Transverse colon (tissue), 4 donors: ENCODE measurements around the gene LRP1B. TPM values are rescaled to one million over a fixed set of nuclear protein-coding genes. Genes with fewer than 3 reads are reported as not detected.

ENCODE experiments used
- DNase-seq: peaks from one replicate; pipeline ENCODE4 v3.0.0-alpha.2; 2019
- H3K27ac ChIP-seq, 4 donors: fragments of 200-600 bp; sonication (generic); 2 replicates each; pipeline ENCODE4 v1.5.1; 2016 to 2018; ENCODE audit warnings: inconsistent platforms in 4 of 4
- H3K27me3 ChIP-seq: fragments of 200-600 bp; sonication (generic); 2 replicates; pipeline ENCODE4 v1.5.1; 2017; ENCODE audit warnings: inconsistent platforms
- H3K36me3 ChIP-seq, 4 donors: fragments of 200-600 bp; sonication (generic); 2 replicates each; pipeline ENCODE4 v1.5.1; 2017 to 2019; ENCODE audit warnings: inconsistent platforms in 4 of 4
- H3K4me1 ChIP-seq, 4 donors: fragments of 200-600 bp; sonication (generic); 2 replicates each; pipeline ENCODE4 v1.5.1; 2017 to 2020; ENCODE audit warnings: inconsistent platforms in 4 of 4
- H3K4me3 ChIP-seq, 4 donors: fragments of 200-600 bp; sonication (generic); 1 replicate in 1 of 4; 2 replicates in 3 of 4; pipeline versions ENCODE4 v1.5.1 to v1.6.1; 2017 to 2019; ENCODE audit warnings: inconsistent platforms in 4 of 4
- H3K9me3 ChIP-seq, 2 donors: fragments of 200-600 bp; sonication (generic); 2 replicates each; pipeline ENCODE4 v1.5.1; 2017 to 2019; ENCODE audit warnings: inconsistent platforms in 2 of 2
- CTCF ChIP-seq, 5 experiments: fragments of 200-600 bp in 3 of 5; fragments of 450-650 bp in 2 of 5; sonication (generic) in 3 of 5; IDR thresholded peaks; 1 replicate in 2 of 5; 2 replicates in 3 of 5; pipeline ENCODE4 v1.5.1; 2016 to 2017; ENCODE audit warnings: antibody characterized with exemption in 5 of 5, inconsistent platforms in 3 of 5, mild to moderate bottlenecking in 2 of 5, moderate library complexity in 1 of 5
- EP300 ChIP-seq: sonication (generic); formaldehyde crosslinking; IDR thresholded peaks from one replicate; pipeline ENCODE4 v1.6.1; 2017; ENCODE audit warnings: antibody characterized with exemption, low read depth
- POLR2A ChIP-seq: fragments of 450-650 bp; IDR thresholded peaks from one replicate; pipeline ENCODE4 v1.6.1; 2016; ENCODE audit warnings: antibody characterized with exemption, mild to moderate bottlenecking, moderate library complexity
- POLR2AphosphoS5 ChIP-seq, 3 donors: sonication (generic); formaldehyde crosslinking; IDR thresholded peaks; one replicate each; pipeline ENCODE4 v1.6.1; 2016; ENCODE audit warnings: antibody characterized with exemption in 3 of 3
- WGBS, 2 donors: methylation state at CpG; one replicate each; pipeline ENCODE4 v1.1.5; 2018; ENCODE audit warnings: low coverage in 1 of 2; 5-methylcytosine and 5-hydroxymethylcytosine counted together
- in situ Hi-C, 4 donors: fragments of 200-750 bp; cut with MboI; loops; one replicate each; pipeline versions ENCODE4 v1.15.0 to v1.15.1; 2017; ENCODE audit warnings: low sequenced_read_pairs in 3 of 4, low pct_ligation_motif_present in 1 of 4, low pct_unique_long_range_greater_than_20kb in 1 of 4
- intact Hi-C: fragments of 100-400 bp; cut with DNase I; formaldehyde crosslinking; loops from one replicate; pipeline ENCODE4 v1.15.1; 2023; ENCODE audit warnings: low total_unique reads
- total RNA-seq, 4 donors: library from RNA; depleted of rRNA; stranded (reverse); fragments of >200 nt; gene quantifications; one replicate each; pipeline ENCODE4 v1.1.0, GENCODE V29; 2016

LRP1B gene
- total RNA-seq, 4 donors from 2014 or later = 0.48 to 5.4 (median 0.82) TPM; not detected in 1

- Histone ChIP-seq H3K9me3 (no peaks in the 10 kb centered on the region), H3K27me3 (no peaks in the 10 kb centered on the region), H3K27ac (no peak overlapping the region), H3K36me3 (no peaks in the 10 kb centered on the region), H3K4me1 (no peaks in the 10 kb centered on the region), H3K4me3 (no peak overlapping the region)
- in situ Hi-C loops = no loop called here
- WGBS, 2 donors = 54 to 62% methylated on average over 2 of the region's 2 CpGs
- no peak for DNase-seq
- TF ChIP-seq POLR2A (no peak), POLR2AphosphoS5 (IDR thresholded peaks at IDR 0.05) (no peak), CTCF (IDR thresholded peaks at IDR 0.05) (no peak), EP300 (no peak)
- intact Hi-C loops = no loop called here
These were observed 923.8 kb downstream of the LRP1B start for GRCh38 chr2:141207036-141207385.

GRCh38 chr2:141201016-141201565 lies 929.7 kb downstream of the LRP1B start:
- in situ Hi-C loops = no loop called here
- 41 to 47% methylated on average over 6 of the region's 6 CpGs for WGBS, 2 donors
- Histone ChIP-seq H3K9me3 (no peaks in the 10 kb centered on the region), H3K4me3 (no peak overlapping the region), H3K27me3 (no peaks in the 10 kb centered on the region), H3K36me3 (no peaks in the 10 kb centered on the region), H3K27ac (no peak overlapping the region), H3K4me1 (no peaks in the 10 kb centered on the region)
- DNase-seq = no peak
- intact Hi-C loops = no loop called here
- TF ChIP-seq POLR2A (no peak), EP300 (no peak), CTCF (IDR thresholded peaks at IDR 0.05) (no peak), POLR2AphosphoS5 (IDR thresholded peaks at IDR 0.05) (no peak)

GRCh38 chr2:141200191-141200590 lies 930.6 kb downstream of the LRP1B start:
- WGBS, 2 donors = 60 to 90% methylated on average over 1 of the region's 1 CpG
- TF ChIP-seq CTCF (IDR thresholded peaks at IDR 0.05) (no peak), POLR2A (no peak), POLR2AphosphoS5 (IDR thresholded peaks at IDR 0.05) (no peak), EP300 (no peak)
- Histone ChIP-seq H3K9me3 (no peaks in the 10 kb centered on the region), H3K27ac (no peak overlapping the region), H3K27me3 (no peaks in the 10 kb centered on the region), H3K36me3 (no peaks in the 10 kb centered on the region), H3K4me3 (no peak overlapping the region), H3K4me1 (no peaks in the 10 kb centered on the region)
- intact Hi-C loops = no loop called here
- in situ Hi-C loops = no loop called here
- no peak for DNase-seq

GRCh38 chr2:141199711-141200110 lies 931.1 kb downstream of the LRP1B start:
- Histone ChIP-seq H3K27ac (no peak overlapping the region), H3K27me3 (no peaks in the 10 kb centered on the region), H3K4me1 (no peaks in the 10 kb centered on the region), H3K9me3 (no peaks in the 10 kb centered on the region), H3K4me3 (no peak overlapping the region), H3K36me3 (no peaks in the 10 kb centered on the region)
- TF ChIP-seq POLR2AphosphoS5 (IDR thresholded peaks at IDR 0.05) = no peak
- no peak for TF ChIP-seq CTCF (IDR thresholded peaks at IDR 0.05)
- no peak for TF ChIP-seq POLR2A
- DNase-seq = no peak
- in situ Hi-C loops = no loop called here
- intact Hi-C loops = no loop called here
